NCI-H82 treated with DMSO at 0.1 percent for 48 hours (cell line): ENCODE data around the gene RPRML.
"Not testable (repeated sequence)": the region's sequence is repeated elsewhere in the genome, so short reads cannot be mapped to it uniquely, and the experiment has no call there.

Experiments used
- DNase-seq: peaks from one replicate; lab custom pipeline; 2025; ENCODE audit not compliant: unreplicated experiment; lab: John Stamatoyannopoulos, UW

RPRML gene

GRCh38 chr17:46976626-46977270, 2.3 kb downstream of the RPRML start:
- DNase-seq: no peak

- DNase-seq: no peak
Observed at GRCh38 chr17:46975287-46975686, 3.8 kb downstream of the RPRML start.

GRCh38 chr17:46974086-46974485, 5.0 kb downstream of the RPRML start:
- DNase-seq: no peak

GRCh38 chr17:46972346-46972745, 6.7 kb downstream of the RPRML start:
- no peak for DNase-seq

GRCh38 chr17:46971647-46972300, 7.3 kb downstream of the RPRML start:
- DNase-seq: no peak

GRCh38 chr17:46968896-46969295, 10.2 kb downstream of the RPRML start:
- DNase-seq: no peak

- no peak for DNase-seq
Observed at GRCh38 chr17:46968224-46968834, 10.7 kb downstream of the RPRML start.

GRCh38 chr17:46964315-46965265, 14.5 kb downstream of the RPRML start:
- DNase-seq: no peak

GRCh38 chr17:46963571-46963970, 15.5 kb downstream of the RPRML start:
- no peak for DNase-seq

GRCh38 chr17:46962374-46962790, 16.7 kb downstream of the RPRML start:
- no peak for DNase-seq

GRCh38 chr17:46960152-46960551, 18.9 kb downstream of the RPRML start:
- no peak for DNase-seq

GRCh38 chr17:46958041-46958591, 20.9 kb downstream of the RPRML start:
- no peak for DNase-seq

GRCh38 chr17:46953191-46953590, 25.9 kb downstream of the RPRML start:
- DNase-seq: not testable (repeated sequence)

GRCh38 chr17:46952115-46952514, 26.9 kb downstream of the RPRML start:
- no peak for DNase-seq

- no peak for DNase-seq
Observed at GRCh38 chr17:46951706-46952105, 27.3 kb downstream of the RPRML start.

GRCh38 chr17:46950997-46951621, 27.9 kb downstream of the RPRML start:
- DNase-seq: peak; percentile 98

GRCh38 chr17:46950342-46950996, 28.6 kb downstream of the RPRML start:
- no peak for DNase-seq

GRCh38 chr17:46949291-46950174, 29.5 kb downstream of the RPRML start:
- no peak for DNase-seq

- DNase-seq: no peak
Observed at GRCh38 chr17:46948544-46948943, 30.5 kb downstream of the RPRML start.
